ENCODE data around the gene CFAP53. TPM values are rescaled to one million over a fixed set of nuclear protein-coding genes. Genes with fewer than 3 reads are reported as not detected.

Gene CFAP53
- total RNA-seq, 1 experiment from 2014 or later: 0.15 TPM

DNA sequence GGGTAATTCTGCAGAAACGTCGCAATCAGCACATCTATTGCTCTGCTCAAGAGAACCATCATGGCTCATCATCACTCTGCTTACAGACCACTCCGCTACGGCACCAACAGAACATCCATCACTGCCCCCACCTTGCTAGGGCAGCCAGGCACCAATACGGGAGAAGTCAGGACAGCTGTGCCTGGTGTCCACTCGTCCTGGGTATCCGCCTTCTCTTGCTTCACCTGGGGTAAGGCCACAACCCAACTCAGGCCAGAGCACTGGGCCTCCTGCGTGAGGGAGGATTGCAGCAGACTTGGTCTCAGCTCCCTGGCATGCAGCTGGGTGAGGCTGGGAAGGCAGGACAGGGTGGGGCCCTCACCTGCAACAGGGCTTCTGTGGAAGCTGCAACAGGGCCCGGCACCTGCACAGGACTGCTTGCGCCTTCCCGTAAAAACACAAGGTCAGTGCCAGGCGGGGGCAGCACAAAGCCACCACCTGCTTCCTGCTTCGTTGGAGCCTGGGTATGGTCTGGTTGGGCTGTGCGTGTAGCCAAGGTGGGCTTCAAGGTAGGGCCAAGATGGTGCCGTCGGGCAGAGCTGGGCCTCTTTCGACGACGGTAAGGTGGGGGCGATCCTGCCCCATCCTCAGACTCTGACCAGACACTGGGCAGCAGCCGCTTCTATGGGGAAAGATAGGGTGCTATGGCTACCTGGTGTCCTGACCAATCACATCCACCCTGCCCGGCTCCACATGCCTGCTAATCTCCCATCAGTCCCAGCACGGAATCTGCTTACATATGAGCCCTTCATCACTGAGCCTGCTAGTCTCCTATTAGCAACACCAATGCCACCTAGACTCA lies 7.1 kb upstream of the CFAP53 start:
- Histone ChIP-seq H4K20me1 (ENCODE audit: control insufficient read depth, insufficient read depth, insufficient read length) (no peaks in the 10 kb centered on the region), H2AK5ac (ENCODE audit: insufficient read length, low read length) (no peak overlapping the region), H3K4ac (ENCODE audit: low read depth, low read length) (no peak overlapping the region), H4K8ac (replicated peaks; ENCODE audit: insufficient read length, low read depth, low read length) (no peak overlapping the region), H3K23me2 (ENCODE audit: insufficient read length, low read depth, low read length, poor library complexity, severe bottlenecking) (no peaks in the 10 kb centered on the region), H2BK5ac (ENCODE audit: insufficient read length, low read length) (no peak overlapping the region), H3K23ac (ENCODE audit: insufficient read length, low read depth, low read length) (no peak overlapping the region), H3K27me3 (ENCODE audit: insufficient read depth, low read length) (no peaks in the 10 kb centered on the region), H2BK120ac (ENCODE audit: low read depth, low read length, poor library complexity, severe bottlenecking) (no peak overlapping the region), H4K91ac (ENCODE audit: insufficient read length, low read depth, low read length) (no peak overlapping the region), H3K56ac (ENCODE audit: insufficient read length, low read depth, low read length) (no peak overlapping the region), H4K5ac (ENCODE audit: insufficient read length, low read depth, low read length) (no peak overlapping the region), H3K79me2 (ENCODE audit: insufficient read depth, low read length) (no peaks in the 10 kb centered on the region), H3K27ac (ENCODE audit: insufficient read length, low read depth, low read length) (no peak overlapping the region), H3K4me2 (ENCODE audit: insufficient read depth, insufficient read length, low read length) (no peak overlapping the region), H3K79me1 (ENCODE audit: insufficient read depth, low read depth, low read length, poor library complexity, severe bottlenecking) (no peaks in the 10 kb centered on the region), H2BK20ac (ENCODE audit: low read depth, low read length, poor library complexity, severe bottlenecking) (no peak overlapping the region), H3K18ac (ENCODE audit: insufficient read length, low read depth, low read length) (no peak overlapping the region), H2BK12ac (ENCODE audit: insufficient read length, low read depth, low read length) (no peak overlapping the region), H3K14ac (ENCODE audit: insufficient read depth, low read length) (no peak overlapping the region), H3K4me1 (ENCODE audit: insufficient read depth, low read length) (no peaks in the 10 kb centered on the region), H3K9ac (ENCODE audit: extremely low read depth, insufficient read length, low read length) (no peak overlapping the region), H2BK15ac (ENCODE audit: low read depth, low read length) (no peak overlapping the region), H2AFZ (ENCODE audit: low read length) (no peak overlapping the region), H3K9me3 (ENCODE audit: control insufficient read depth, low read depth, low read length) (no peaks in the 10 kb centered on the region), H3T11ph (ENCODE audit: low read length) (no peak overlapping the region)
- no peak for TF ChIP-seq CTCF (conservative IDR thresholded peaks at IDR 0.05)
- Mint-ChIP-seq H3K9me3 (no peaks in the 10 kb centered on the region), H3K36me3 (ENCODE audit: insufficient read depth in 1 of 3, low read depth in 3 of 3) (peaks cover 42 to 79% (median 78%) of the 10 kb centered on the region in 3 experiments; a peak in 6 of 7 replicates), H3K4me1 (peaks cover 2% of the 10 kb centered on the region in 2 experiments; a peak in 3 of 4 replicates), H3K4me3 (no peak overlapping the region; a peak in 1 of 5 replicates), H3K27ac (no peak overlapping the region), H3K27me3 (ENCODE audit: low read depth) (no peaks in the 10 kb centered on the region; the same call in 1 of the 2 replicates)
- DNase-seq: no peak
- no CpG with 5 or more reads among the region's 23 CpGs for WGBS (ENCODE audit: extremely low coverage, insufficient read length, low lambda C conversion rate)
